Central memory CD8-positive, alpha-beta T cell (primary cell): Measurements from ENCODE around the gene SPOCK2.
"Not testable (repeated sequence)": the region's sequence is repeated elsewhere in the genome, so short reads cannot be mapped to it uniquely, and the experiment has no call there.

Source experiments
- ATAC-seq: fragments of 150-1000 bp; cut with Tn5 transposase; replicated peaks from 2 replicates; pipeline ENCODE4 v1.10.0; 2022; ENCODE audit warnings: mild to moderate bottlenecking, moderate FRiP score, moderate number of reproducible peaks; ENCODE audit not compliant: poor library complexity, severe bottlenecking; ENCODE audit errors: extremely low read depth
- DNase-seq, 2 donors: peaks; one replicate each; pipeline ENCODE4 v3.0.0; 2021; ENCODE audit warnings: low spot score in 2 of 2
- H3K27ac Mint-ChIP-seq: one replicate; pipeline ENCODE4 v1.8.0; 2022; ENCODE audit warnings: low read depth, mild to moderate bottlenecking, moderate library complexity, mixed read lengths
- H3K27me3 Mint-ChIP-seq: one replicate; pipeline ENCODE4 v1.8.0; 2022; ENCODE audit warnings: mixed read lengths
- H3K36me3 Mint-ChIP-seq: one replicate; pipeline ENCODE4 v1.8.0; 2022; ENCODE audit warnings: mild to moderate bottlenecking, moderate library complexity, mixed read lengths; ENCODE audit not compliant: insufficient read depth
- H3K4me1 Mint-ChIP-seq: one replicate; pipeline ENCODE4 v1.8.0; 2022; ENCODE audit warnings: mixed read lengths
- H3K4me3 Mint-ChIP-seq: one replicate; pipeline ENCODE4 v1.8.0; 2022; ENCODE audit warnings: mild to moderate bottlenecking, moderate library complexity, mixed read lengths
- H3K9me3 Mint-ChIP-seq: one replicate; pipeline ENCODE4 v1.8.0; 2022; ENCODE audit warnings: mixed read lengths

Gene SPOCK2

GRCh38 chr10:72032409-72033162 is 55.8 kb downstream of the SPOCK2 start:
- H3K36me3 Mint-ChIP-seq, DNase-seq, H3K27ac Mint-ChIP-seq, H3K4me1 Mint-ChIP-seq, ATAC-seq, H3K9me3 Mint-ChIP-seq, H3K4me3 Mint-ChIP-seq: not testable (repeated sequence)
- H3K27me3 Mint-ChIP-seq: peaks cover 52% of the 10 kb centered on the region

GRCh38 chr10:72031706-72032105 is 56.6 kb downstream of the SPOCK2 start:
- no peak overlapping the region for H3K27ac Mint-ChIP-seq
- no peaks in the 10 kb centered on the region for H3K4me1 Mint-ChIP-seq
- no peak for DNase-seq
- no peaks in the 10 kb centered on the region for H3K36me3 Mint-ChIP-seq
- peaks cover 61% of the 10 kb centered on the region for H3K27me3 Mint-ChIP-seq
- no peaks in the 10 kb centered on the region for H3K9me3 Mint-ChIP-seq
- no peak overlapping the region for H3K4me3 Mint-ChIP-seq
- ATAC-seq: no peak

GRCh38 chr10:72030762-72031543 is 57.4 kb downstream of the SPOCK2 start:
- Mint-ChIP-seq H3K9me3 (no peaks in the 10 kb centered on the region), H3K27me3 (peaks cover 68% of the 10 kb centered on the region), H3K4me3 (no peak overlapping the region), H3K4me1 (no peaks in the 10 kb centered on the region), H3K27ac (no peak overlapping the region), H3K36me3 (no peaks in the 10 kb centered on the region)
- ATAC-seq (no peak), DNase-seq (no peak)

GRCh38 chr10:72029414-72029813 is 58.9 kb downstream of the SPOCK2 start:
- no peak overlapping the region for H3K27ac Mint-ChIP-seq
- H3K27me3 Mint-ChIP-seq: peaks cover 80% of the 10 kb centered on the region
- H3K9me3 Mint-ChIP-seq: no peaks in the 10 kb centered on the region
- H3K4me3 Mint-ChIP-seq: no peak overlapping the region
- no peaks in the 10 kb centered on the region for H3K4me1 Mint-ChIP-seq
- H3K36me3 Mint-ChIP-seq: no peaks in the 10 kb centered on the region
- ATAC-seq: no peak
- DNase-seq: no peak

GRCh38 chr10:72027498-72027897 is 60.9 kb downstream of the SPOCK2 start:
- Mint-ChIP-seq H3K4me1 (no peaks in the 10 kb centered on the region), H3K36me3 (no peaks in the 10 kb centered on the region), H3K27me3 (peaks cover 82% of the 10 kb centered on the region), H3K4me3 (no peak overlapping the region), H3K27ac (no peak overlapping the region), H3K9me3 (no peaks in the 10 kb centered on the region)
- no peak for DNase-seq
- no peak for ATAC-seq

- Mint-ChIP-seq H3K9me3 (no peaks in the 10 kb centered on the region), H3K27ac (no peak overlapping the region), H3K4me1 (no peaks in the 10 kb centered on the region), H3K27me3 (peaks cover 72% of the 10 kb centered on the region), H3K36me3 (no peaks in the 10 kb centered on the region), H3K4me3 (no peak overlapping the region)
- ATAC-seq (no peak), DNase-seq (no peak)
Observed at GRCh38 chr10:72026278-72027111, 61.9 kb downstream of the SPOCK2 start.

- no peak for DNase-seq
- Mint-ChIP-seq H3K27ac (no peak overlapping the region), H3K4me1 (no peaks in the 10 kb centered on the region), H3K4me3 (no peak overlapping the region), H3K27me3 (peaks cover 66% of the 10 kb centered on the region), H3K9me3 (no peaks in the 10 kb centered on the region), H3K36me3 (no peaks in the 10 kb centered on the region)
- ATAC-seq: no peak
Observed at GRCh38 chr10:72025832-72026231, 62.5 kb downstream of the SPOCK2 start.

- Mint-ChIP-seq H3K9me3 (no peaks in the 10 kb centered on the region), H3K27ac (no peak overlapping the region), H3K4me3 (no peak overlapping the region), H3K27me3 (peaks cover 61% of the 10 kb centered on the region), H3K4me1 (no peaks in the 10 kb centered on the region), H3K36me3 (no peaks in the 10 kb centered on the region)
- DNase-seq (no peak), ATAC-seq (no peak)
Observed at GRCh38 chr10:72025400-72025799, 63.0 kb downstream of the SPOCK2 start.

GRCh38 chr10:72024596-72024995 is 63.8 kb downstream of the SPOCK2 start:
- H3K4me1 Mint-ChIP-seq: no peaks in the 10 kb centered on the region
- no peak for DNase-seq
- no peak for ATAC-seq
- H3K9me3 Mint-ChIP-seq: no peaks in the 10 kb centered on the region
- no peak overlapping the region for H3K27ac Mint-ChIP-seq
- H3K36me3 Mint-ChIP-seq: no peaks in the 10 kb centered on the region
- peaks cover 53% of the 10 kb centered on the region for H3K27me3 Mint-ChIP-seq
- H3K4me3 Mint-ChIP-seq: no peak overlapping the region

- Mint-ChIP-seq H3K4me1 (no peaks in the 10 kb centered on the region), H3K27ac (no peak overlapping the region), H3K4me3 (no peak overlapping the region), H3K27me3 (peaks cover 42% of the 10 kb centered on the region), H3K9me3 (no peaks in the 10 kb centered on the region), H3K36me3 (no peaks in the 10 kb centered on the region)
- ATAC-seq: no peak
- no peak for DNase-seq
Observed at GRCh38 chr10:72022228-72022627, 66.1 kb downstream of the SPOCK2 start.

- DNase-seq (no peak), ATAC-seq (no peak)
- H3K4me1 Mint-ChIP-seq: no peaks in the 10 kb centered on the region
- H3K27ac Mint-ChIP-seq: no peak overlapping the region
- no peak overlapping the region for H3K4me3 Mint-ChIP-seq
- peaks cover 31% of the 10 kb centered on the region for H3K27me3 Mint-ChIP-seq
- no peaks in the 10 kb centered on the region for H3K36me3 Mint-ChIP-seq
- no peaks in the 10 kb centered on the region for H3K9me3 Mint-ChIP-seq
Observed at GRCh38 chr10:72020914-72021809, 67.2 kb downstream of the SPOCK2 start.
